HepG2 (cell line): ENCODE results near the gene SCT. TPM values are rescaled to one million over a fixed set of nuclear protein-coding genes. Genes with fewer than 3 reads are reported as not detected.

ENCODE experiments used
- CENPBD1 ChIP-seq: sonication (generic); formaldehyde crosslinking; IDR thresholded peaks from 2 replicates; pipeline ENCODE4 v1.8.0; 2022; ENCODE audit warnings: missing genetic modification reagents, low read depth, mild to moderate bottlenecking, borderline replicate concordance
- CHD4 ChIP-seq: fragments of 200-600 bp; sonication (generic); IDR thresholded peaks from 2 replicates; pipeline ENCODE4 v1.7.0; 2017; ENCODE audit warnings: mild to moderate bottlenecking, low read length, borderline replicate concordance
- FOXK1 ChIP-seq: sonication (generic); formaldehyde crosslinking; IDR thresholded peaks from 2 replicates; pipeline ENCODE4 v1.4.0; 2020; ENCODE audit warnings: low read depth, missing genetic modification reagents, borderline replicate concordance
- MTA1 ChIP-seq: sonication (generic); formaldehyde crosslinking; IDR thresholded peaks from 2 replicates; pipeline ENCODE4 v1.4.0; 2020; ENCODE audit warnings: missing genetic modification reagents, mild to moderate bottlenecking, borderline replicate concordance
- MTERF4 ChIP-seq: sonication (generic); formaldehyde crosslinking; IDR thresholded peaks from 2 replicates; pipeline ENCODE4 v1.8.0; 2023; ENCODE audit warnings: mild to moderate bottlenecking, missing genetic modification reagents
- PAF1 ChIP-seq: IDR thresholded peaks from 2 replicates; pipeline ENCODE4 v1.6.1; 2016; ENCODE audit warnings: missing genetic modification reagents, missing compliant biosample characterization
- PAXIP1 ChIP-seq: sonication (generic); formaldehyde crosslinking; conservative IDR thresholded peaks from 2 replicates; pipeline ENCODE4 v1.4.0; 2020; ENCODE audit warnings: mild to moderate bottlenecking, missing genetic modification reagents, moderate library complexity
- RNF2 ChIP-seq: fragments of 450-650 bp; conservative IDR thresholded peaks from 2 replicates; pipeline ENCODE4 v1.6.1; 2016; ENCODE audit warnings: low read depth
- THAP7 ChIP-seq: sonication (generic); formaldehyde crosslinking; IDR thresholded peaks from 2 replicates; pipeline ENCODE4 v1.8.1; 2023; ENCODE audit warnings: mild to moderate bottlenecking, missing genetic modification reagents
- YEATS4 ChIP-seq: sonication (generic); formaldehyde crosslinking; IDR thresholded peaks from 2 replicates; pipeline ENCODE4 v1.4.0; 2020; ENCODE audit warnings: missing genetic modification reagents, borderline replicate concordance
- ZFY ChIP-seq: sonication (generic); formaldehyde crosslinking; IDR thresholded peaks from 2 replicates; pipeline ENCODE4 v1.4.0; 2020; ENCODE audit warnings: missing genetic modification reagents
- ZNF362 ChIP-seq: sonication (generic); formaldehyde crosslinking; IDR thresholded peaks from 2 replicates; pipeline ENCODE4 v1.4.0; 2020; ENCODE audit warnings: missing genetic modification reagents, mild to moderate bottlenecking, borderline replicate concordance
- ZNF784 ChIP-seq: sonication (generic); formaldehyde crosslinking; IDR thresholded peaks from 2 replicates; pipeline ENCODE4 v1.5.1; 2020; ENCODE audit warnings: missing genetic modification reagents, mild to moderate bottlenecking, borderline replicate concordance
- ZSCAN31 ChIP-seq: sonication (generic); formaldehyde crosslinking; IDR thresholded peaks from 2 replicates; pipeline ENCODE4 v1.5.0; 2020; ENCODE audit warnings: low read depth, mild to moderate bottlenecking, missing genetic modification reagents
- polyA plus RNA-seq, 8 experiments: library from polyadenylated mRNA; depleted of rRNA in 3 of 8; stranded (reverse) in 7 of 8; unstranded in 1 of 8; fragments of >200 nt; fragmentation: Illumina TruSeq in 4 of 8; extraction: Trizol in 4 of 8; gene quantifications; 2 replicates each; pipeline versions ENCODE4 v1.2.1 to v1.2.3, GENCODE V29; 2011 to 2016; ENCODE audit warnings: low read depth in 4 of 8, missing spikeins in 1 of 8, mixed read lengths in 1 of 8; ENCODE audit not compliant: insufficient read depth in 1 of 8
- total RNA-seq, 5 experiments: library from RNA; depleted of rRNA; stranded (reverse); fragments of >200 nt; fragmentation: Illumina TruSeq; extraction: Trizol; gene quantifications; 2 replicates each; pipeline ENCODE4 v1.2.3, GENCODE V29; 2016; ENCODE audit warnings: low read depth in 1 of 5
- TF ChIP-seq, protein P1 (sequence below): sonication (generic); formaldehyde crosslinking; IDR thresholded peaks from 2 replicates; pipeline ENCODE4 v1.5.1; 2020; ENCODE audit warnings: mild to moderate bottlenecking, missing genetic modification reagents, moderate library complexity

SCT gene
- total and polyA plus RNA-seq, 2 of the 13 experiments (the other 11 are each of a cell fraction or from before 2014, with no cell fraction given), result not detected

GRCh38 chr11:586376-587316 is 40.3 kb downstream of the SCT start (continued):
- 0 out of 2 replicates have a peak, but pooled peaks have one; percentile 31 for TF ChIP-seq PAXIP1
- TF ChIP-seq YEATS4, result no peak
- TF ChIP-seq, protein P1, sequence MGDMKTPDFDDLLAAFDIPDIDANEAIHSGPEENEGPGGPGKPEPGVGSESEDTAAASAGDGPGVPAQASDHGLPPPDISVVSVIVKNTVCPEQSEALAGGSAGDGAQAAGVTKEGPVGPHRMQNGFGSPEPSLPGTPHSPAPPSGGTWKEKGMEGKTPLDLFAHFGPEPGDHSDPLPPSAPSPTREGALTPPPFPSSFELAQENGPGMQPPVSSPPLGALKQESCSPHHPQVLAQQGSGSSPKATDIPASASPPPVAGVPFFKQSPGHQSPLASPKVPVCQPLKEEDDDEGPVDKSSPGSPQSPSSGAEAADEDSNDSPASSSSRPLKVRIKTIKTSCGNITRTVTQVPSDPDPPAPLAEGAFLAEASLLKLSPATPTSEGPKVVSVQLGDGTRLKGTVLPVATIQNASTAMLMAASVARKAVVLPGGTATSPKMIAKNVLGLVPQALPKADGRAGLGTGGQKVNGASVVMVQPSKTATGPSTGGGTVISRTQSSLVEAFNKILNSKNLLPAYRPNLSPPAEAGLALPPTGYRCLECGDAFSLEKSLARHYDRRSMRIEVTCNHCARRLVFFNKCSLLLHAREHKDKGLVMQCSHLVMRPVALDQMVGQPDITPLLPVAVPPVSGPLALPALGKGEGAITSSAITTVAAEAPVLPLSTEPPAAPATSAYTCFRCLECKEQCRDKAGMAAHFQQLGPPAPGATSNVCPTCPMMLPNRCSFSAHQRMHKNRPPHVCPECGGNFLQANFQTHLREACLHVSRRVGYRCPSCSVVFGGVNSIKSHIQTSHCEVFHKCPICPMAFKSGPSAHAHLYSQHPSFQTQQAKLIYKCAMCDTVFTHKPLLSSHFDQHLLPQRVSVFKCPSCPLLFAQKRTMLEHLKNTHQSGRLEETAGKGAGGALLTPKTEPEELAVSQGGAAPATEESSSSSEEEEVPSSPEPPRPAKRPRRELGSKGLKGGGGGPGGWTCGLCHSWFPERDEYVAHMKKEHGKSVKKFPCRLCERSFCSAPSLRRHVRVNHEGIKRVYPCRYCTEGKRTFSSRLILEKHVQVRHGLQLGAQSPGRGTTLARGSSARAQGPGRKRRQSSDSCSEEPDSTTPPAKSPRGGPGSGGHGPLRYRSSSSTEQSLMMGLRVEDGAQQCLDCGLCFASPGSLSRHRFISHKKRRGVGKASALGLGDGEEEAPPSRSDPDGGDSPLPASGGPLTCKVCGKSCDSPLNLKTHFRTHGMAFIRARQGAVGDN (CRISPR knock-in tag), result peak; percentile 73
- no peak for TF ChIP-seq CHD4
- TF ChIP-seq ZNF362 (CRISPR knock-in tag), result no peak
- no peak for TF ChIP-seq ZNF784 (CRISPR knock-in tag)
- no peak for TF ChIP-seq ZSCAN31
- no peak for TF ChIP-seq MTA1 (CRISPR knock-in tag)
- TF ChIP-seq CENPBD1 (CRISPR knock-in tag), result no peak
- no peak for TF ChIP-seq RNF2
- no peak for TF ChIP-seq FOXK1 (CRISPR knock-in tag)
- no peak for TF ChIP-seq ZFY (CRISPR knock-in tag)
- no peak for TF ChIP-seq PAF1 (CRISPR knock-in tag)
- TF ChIP-seq THAP7, result no peak
- TF ChIP-seq MTERF4 (CRISPR knock-in tag), result no peak
